ENCODE data around the gene NDUFB4.

- TF ChIP-seq CTCF (optimal IDR thresholded peaks at IDR 0.05 in 1 of 3, IDR thresholded peaks at IDR 0.05 in 1 of 3, conservative IDR thresholded peaks at IDR 0.05 in 1 of 3; ENCODE audit: extremely low read depth in 1 of 3, insufficient read depth in 2 of 3, low read length in 3 of 3) (no peak), EZH2 (IDR thresholded peaks at IDR 0.05; ENCODE audit: low read length) (no peak)
These were observed 19.9 kb downstream of the NDUFB4 start for GRCh38 chr3:120615847-120616609.
